K562 (cell line): ENCODE measurements around the gene ADIPOR1. TPM values are rescaled to one million over a fixed set of nuclear protein-coding genes. Genes with fewer than 3 reads are reported as not detected.

ENCODE experiments used
- CBFA2T3 ChIP-seq: fragments of 450-650 bp; IDR thresholded peaks from 2 replicates; pipeline ENCODE4 v1.6.1; 2017
- CBX1 ChIP-seq: sonication (generic); IDR thresholded peaks from 2 replicates; pipeline ENCODE4 v1.6.1; 2016; ENCODE audit warnings: antibody characterized with exemption, low read depth, mild to moderate bottlenecking
- CHCHD3 ChIP-seq: fragments of 250-450 bp; sonication (Bioruptor Pico); IDR thresholded peaks from 2 replicates; pipeline ENCODE4 v2.1.2; 2022; ENCODE audit warnings: mild to moderate bottlenecking
- LCOR ChIP-seq: sonication (generic); formaldehyde crosslinking; IDR thresholded peaks from 2 replicates; pipeline ENCODE4 v1.8.0; 2022; ENCODE audit warnings: mild to moderate bottlenecking, missing genetic modification reagents
- NR2C1 ChIP-seq, 2 experiments: fragments of 450-650 bp; IDR thresholded peaks; 2 replicates each; pipeline ENCODE4 v1.6.1; 2017; ENCODE audit warnings: mild to moderate bottlenecking in 2 of 2, antibody characterized with exemption in 1 of 2, inconsistent platforms in 1 of 2, missing compliant biosample characterization in 1 of 2, missing genetic modification characterization in 1 of 2
- NRF1 ChIP-seq, 2 experiments: fragments of 450-650 bp; IDR thresholded peaks in 1 of 2; conservative IDR thresholded peaks in 1 of 2; 2 replicates each; pipeline ENCODE4 v1.6.1; 2014; ENCODE audit warnings: mild to moderate bottlenecking in 2 of 2
- TSC22D4 ChIP-seq: fragments of 450-650 bp; IDR thresholded peaks from 2 replicates; pipeline ENCODE4 v1.6.1; 2016; ENCODE audit warnings: missing genetic modification characterization, missing biosample characterization, control low read depth
- ZSCAN29 ChIP-seq: fragments of 450-650 bp; IDR thresholded peaks from 2 replicates; pipeline ENCODE4 v1.6.1; 2017
- polyA plus RNA-seq, 8 experiments: library from polyadenylated mRNA; depleted of rRNA in 4 of 8; stranded (reverse) in 5 of 8; unstranded in 3 of 8; fragments of >200 nt; fragmentation: Nextera tagmentation in 2 of 8; fragmentation: Illumina TruSeq in 1 of 8; extraction: Ambion mirVana in 2 of 8; extraction: Trizol in 1 of 8; gene quantifications; 2 replicates each; pipeline versions ENCODE4 v1.2.1 to v1.2.3, GENCODE V29; 2011 to 2014; ENCODE audit warnings: inconsistent platforms in 1 of 8, missing spikeins in 1 of 8
- total RNA-seq, 7 experiments: library from RNA; depleted of rRNA in 6 of 7; stranded (reverse); fragments of >200 nt in 6 of 7; fragmentation: Illumina TruSeq in 2 of 7; extraction: Trizol in 2 of 7; gene quantifications; 2 replicates each; pipeline versions ENCODE4 v1.2.1 to v1.2.3, GENCODE V29; 2011 to 2021; ENCODE audit warnings: low replicate concordance in 1 of 7
- TF ChIP-seq, protein P1 (sequence below): fragments of 250-450 bp; sonication (Bioruptor Pico); IDR thresholded peaks from 2 replicates; pipeline ENCODE4 v1.4.0; 2020
- TF ChIP-seq, protein P2 (sequence below): fragments of 250-450 bp; sonication (Bioruptor Pico); IDR thresholded peaks from 2 replicates; pipeline ENCODE4 v1.9.0; 2021; ENCODE audit warnings: mild to moderate bottlenecking
- TF ChIP-seq, protein P3 (sequence below): fragments of 450-650 bp; IDR thresholded peaks from 2 replicates; pipeline ENCODE4 v1.7.1; 2018; ENCODE audit warnings: mild to moderate bottlenecking, low read depth; ENCODE audit not compliant: partially characterized antibody
- TF ChIP-seq, protein P4 (sequence below): sonication (generic); formaldehyde crosslinking; IDR thresholded peaks from 2 replicates; pipeline ENCODE4 v1.8.1; 2023; ENCODE audit warnings: missing genetic modification reagents, mild to moderate bottlenecking, borderline replicate concordance
- TF ChIP-seq, protein P5 (sequence below): sonication (generic); formaldehyde crosslinking; IDR thresholded peaks from 2 replicates; pipeline ENCODE4 v1.8.0; 2023; ENCODE audit warnings: mild to moderate bottlenecking, missing genetic modification reagents

Gene ADIPOR1
- total and polyA plus RNA-seq, 9 of the 15 experiments (the other 6 are each of a cell fraction or from before 2014, with no cell fraction given), result 29.0 to 217 (median 100) TPM

DNA sequence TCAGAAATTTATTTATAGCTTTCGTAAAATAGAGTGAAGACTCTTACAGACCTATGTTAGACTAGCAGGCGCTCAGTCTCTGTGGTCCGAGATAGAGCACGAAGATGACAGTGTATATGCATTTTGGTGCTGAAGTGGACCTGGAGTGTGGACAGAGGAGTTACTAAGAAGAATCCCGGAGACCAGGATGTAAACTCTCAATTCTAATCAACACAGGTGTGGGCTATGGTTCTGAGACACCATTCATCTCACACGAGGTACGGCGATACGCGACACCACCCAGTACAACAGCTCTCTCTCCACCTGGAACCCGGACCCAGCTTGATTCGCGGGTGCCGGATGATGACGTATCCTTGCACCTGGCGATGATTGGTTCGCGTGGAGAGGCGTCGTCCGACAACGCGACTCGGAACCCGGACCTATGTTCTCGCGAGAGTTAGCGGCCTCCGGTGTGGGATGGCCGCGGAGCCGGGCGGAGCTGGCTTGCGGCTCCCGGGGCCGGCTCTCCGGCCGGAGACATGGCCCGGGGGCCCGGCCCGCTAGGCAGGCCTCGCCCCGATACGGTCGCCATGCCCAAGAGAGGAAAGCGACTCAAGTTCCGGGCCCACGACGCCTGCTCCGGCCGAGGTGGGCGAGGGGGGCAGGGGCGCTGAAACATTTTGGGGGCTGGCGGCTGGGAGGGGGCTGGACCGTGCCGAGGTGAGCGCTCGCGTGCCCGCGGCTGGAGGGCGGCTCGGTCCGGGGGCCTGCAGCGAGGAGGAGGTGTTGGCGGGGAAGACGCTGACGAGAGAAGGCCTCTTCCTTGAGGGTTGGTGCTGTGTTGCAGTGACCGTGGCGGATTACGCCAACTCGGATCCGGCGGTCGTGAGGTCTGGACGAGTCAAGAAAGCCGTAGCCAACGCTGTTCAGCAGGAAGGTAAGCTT, 49.1 kb upstream of the ADIPOR1 start, which contains the start of gene TMEM183A (continued):
- TF ChIP-seq, protein P1, sequence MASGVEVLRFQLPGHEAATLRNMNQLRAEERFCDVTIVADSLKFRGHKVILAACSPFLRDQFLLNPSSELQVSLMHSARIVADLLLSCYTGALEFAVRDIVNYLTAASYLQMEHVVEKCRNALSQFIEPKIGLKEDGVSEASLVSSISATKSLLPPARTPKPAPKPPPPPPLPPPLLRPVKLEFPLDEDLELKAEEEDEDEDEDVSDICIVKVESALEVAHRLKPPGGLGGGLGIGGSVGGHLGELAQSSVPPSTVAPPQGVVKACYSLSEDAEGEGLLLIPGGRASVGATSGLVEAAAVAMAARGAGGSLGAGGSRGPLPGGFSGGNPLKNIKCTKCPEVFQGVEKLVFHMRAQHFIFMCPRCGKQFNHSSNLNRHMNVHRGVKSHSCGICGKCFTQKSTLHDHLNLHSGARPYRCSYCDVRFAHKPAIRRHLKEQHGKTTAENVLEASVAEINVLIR (CRISPR knock-in tag), result peak; percentile 99
- TF ChIP-seq NR2C1 (IDR thresholded peaks at IDR 0.05) (no peak; the same call in 1 of the 2 replicates), NR2C1 (tag; IDR thresholded peaks at IDR 0.05) (peak; percentile 56; the same call in 1 of the 2 replicates), NRF1 (conservative IDR thresholded peaks at IDR 0.05 in 1 of 2, IDR thresholded peaks at IDR 0.05 in 1 of 2) (peak; percentile 46 to 53), ZSCAN29 (no peak), TSC22D4 (tag) (no peak), CBFA2T3 (peak; percentile 23; the same call in 1 of the 2 replicates), CHCHD3 (no peak), LCOR (CRISPR knock-in tag) (peak; percentile 30), CBX1 (peak; percentile 78)
- TF ChIP-seq, protein P2, sequence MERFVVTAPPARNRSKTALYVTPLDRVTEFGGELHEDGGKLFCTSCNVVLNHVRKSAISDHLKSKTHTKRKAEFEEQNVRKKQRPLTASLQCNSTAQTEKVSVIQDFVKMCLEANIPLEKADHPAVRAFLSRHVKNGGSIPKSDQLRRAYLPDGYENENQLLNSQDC (CRISPR knock-in tag), result peak; percentile 23
- TF ChIP-seq, protein P3, sequence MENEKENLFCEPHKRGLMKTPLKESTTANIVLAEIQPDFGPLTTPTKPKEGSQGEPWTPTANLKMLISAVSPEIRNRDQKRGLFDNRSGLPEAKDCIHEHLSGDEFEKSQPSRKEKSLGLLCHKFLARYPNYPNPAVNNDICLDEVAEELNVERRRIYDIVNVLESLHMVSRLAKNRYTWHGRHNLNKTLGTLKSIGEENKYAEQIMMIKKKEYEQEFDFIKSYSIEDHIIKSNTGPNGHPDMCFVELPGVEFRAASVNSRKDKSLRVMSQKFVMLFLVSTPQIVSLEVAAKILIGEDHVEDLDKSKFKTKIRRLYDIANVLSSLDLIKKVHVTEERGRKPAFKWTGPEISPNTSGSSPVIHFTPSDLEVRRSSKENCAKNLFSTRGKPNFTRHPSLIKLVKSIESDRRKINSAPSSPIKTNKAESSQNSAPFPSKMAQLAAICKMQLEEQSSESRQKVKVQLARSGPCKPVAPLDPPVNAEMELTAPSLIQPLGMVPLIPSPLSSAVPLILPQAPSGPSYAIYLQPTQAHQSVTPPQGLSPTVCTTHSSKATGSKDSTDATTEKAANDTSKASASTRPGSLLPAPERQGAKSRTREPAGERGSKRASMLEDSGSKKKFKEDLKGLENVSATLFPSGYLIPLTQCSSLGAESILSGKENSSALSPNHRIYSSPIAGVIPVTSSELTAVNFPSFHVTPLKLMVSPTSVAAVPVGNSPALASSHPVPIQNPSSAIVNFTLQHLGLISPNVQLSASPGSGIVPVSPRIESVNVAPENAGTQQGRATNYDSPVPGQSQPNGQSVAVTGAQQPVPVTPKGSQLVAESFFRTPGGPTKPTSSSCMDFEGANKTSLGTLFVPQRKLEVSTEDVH, result peak; percentile 78
- TF ChIP-seq, protein P4, sequence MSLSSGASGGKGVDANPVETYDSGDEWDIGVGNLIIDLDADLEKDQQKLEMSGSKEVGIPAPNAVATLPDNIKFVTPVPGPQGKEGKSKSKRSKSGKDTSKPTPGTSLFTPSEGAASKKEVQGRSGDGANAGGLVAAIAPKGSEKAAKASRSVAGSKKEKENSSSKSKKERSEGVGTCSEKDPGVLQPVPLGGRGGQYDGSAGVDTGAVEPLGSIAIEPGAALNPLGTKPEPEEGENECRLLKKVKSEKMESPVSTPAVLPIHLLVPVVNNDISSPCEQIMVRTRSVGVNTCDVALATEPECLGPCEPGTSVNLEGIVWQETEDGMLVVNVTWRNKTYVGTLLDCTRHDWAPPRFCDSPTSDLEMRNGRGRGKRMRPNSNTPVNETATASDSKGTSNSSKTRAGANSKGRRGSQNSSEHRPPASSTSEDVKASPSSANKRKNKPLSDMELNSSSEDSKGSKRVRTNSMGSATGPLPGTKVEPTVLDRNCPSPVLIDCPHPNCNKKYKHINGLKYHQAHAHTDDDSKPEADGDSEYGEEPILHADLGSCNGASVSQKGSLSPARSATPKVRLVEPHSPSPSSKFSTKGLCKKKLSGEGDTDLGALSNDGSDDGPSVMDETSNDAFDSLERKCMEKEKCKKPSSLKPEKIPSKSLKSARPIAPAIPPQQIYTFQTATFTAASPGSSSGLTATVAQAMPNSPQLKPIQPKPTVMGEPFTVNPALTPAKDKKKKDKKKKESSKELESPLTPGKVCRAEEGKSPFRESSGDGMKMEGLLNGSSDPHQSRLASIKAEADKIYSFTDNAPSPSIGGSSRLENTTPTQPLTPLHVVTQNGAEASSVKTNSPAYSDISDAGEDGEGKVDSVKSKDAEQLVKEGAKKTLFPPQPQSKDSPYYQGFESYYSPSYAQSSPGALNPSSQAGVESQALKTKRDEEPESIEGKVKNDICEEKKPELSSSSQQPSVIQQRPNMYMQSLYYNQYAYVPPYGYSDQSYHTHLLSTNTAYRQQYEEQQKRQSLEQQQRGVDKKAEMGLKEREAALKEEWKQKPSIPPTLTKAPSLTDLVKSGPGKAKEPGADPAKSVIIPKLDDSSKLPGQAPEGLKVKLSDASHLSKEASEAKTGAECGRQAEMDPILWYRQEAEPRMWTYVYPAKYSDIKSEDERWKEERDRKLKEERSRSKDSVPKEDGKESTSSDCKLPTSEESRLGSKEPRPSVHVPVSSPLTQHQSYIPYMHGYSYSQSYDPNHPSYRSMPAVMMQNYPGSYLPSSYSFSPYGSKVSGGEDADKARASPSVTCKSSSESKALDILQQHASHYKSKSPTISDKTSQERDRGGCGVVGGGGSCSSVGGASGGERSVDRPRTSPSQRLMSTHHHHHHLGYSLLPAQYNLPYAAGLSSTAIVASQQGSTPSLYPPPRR, result no peak
- TF ChIP-seq, protein P5, sequence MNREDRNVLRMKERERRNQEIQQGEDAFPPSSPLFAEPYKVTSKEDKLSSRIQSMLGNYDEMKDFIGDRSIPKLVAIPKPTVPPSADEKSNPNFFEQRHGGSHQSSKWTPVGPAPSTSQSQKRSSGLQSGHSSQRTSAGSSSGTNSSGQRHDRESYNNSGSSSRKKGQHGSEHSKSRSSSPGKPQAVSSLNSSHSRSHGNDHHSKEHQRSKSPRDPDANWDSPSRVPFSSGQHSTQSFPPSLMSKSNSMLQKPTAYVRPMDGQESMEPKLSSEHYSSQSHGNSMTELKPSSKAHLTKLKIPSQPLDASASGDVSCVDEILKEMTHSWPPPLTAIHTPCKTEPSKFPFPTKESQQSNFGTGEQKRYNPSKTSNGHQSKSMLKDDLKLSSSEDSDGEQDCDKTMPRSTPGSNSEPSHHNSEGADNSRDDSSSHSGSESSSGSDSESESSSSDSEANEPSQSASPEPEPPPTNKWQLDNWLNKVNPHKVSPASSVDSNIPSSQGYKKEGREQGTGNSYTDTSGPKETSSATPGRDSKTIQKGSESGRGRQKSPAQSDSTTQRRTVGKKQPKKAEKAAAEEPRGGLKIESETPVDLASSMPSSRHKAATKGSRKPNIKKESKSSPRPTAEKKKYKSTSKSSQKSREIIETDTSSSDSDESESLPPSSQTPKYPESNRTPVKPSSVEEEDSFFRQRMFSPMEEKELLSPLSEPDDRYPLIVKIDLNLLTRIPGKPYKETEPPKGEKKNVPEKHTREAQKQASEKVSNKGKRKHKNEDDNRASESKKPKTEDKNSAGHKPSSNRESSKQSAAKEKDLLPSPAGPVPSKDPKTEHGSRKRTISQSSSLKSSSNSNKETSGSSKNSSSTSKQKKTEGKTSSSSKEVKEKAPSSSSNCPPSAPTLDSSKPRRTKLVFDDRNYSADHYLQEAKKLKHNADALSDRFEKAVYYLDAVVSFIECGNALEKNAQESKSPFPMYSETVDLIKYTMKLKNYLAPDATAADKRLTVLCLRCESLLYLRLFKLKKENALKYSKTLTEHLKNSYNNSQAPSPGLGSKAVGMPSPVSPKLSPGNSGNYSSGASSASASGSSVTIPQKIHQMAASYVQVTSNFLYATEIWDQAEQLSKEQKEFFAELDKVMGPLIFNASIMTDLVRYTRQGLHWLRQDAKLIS (CRISPR knock-in tag), result peak; percentile 62
